NCI-H446 treated with DMSO at 0.1 percent for 48 hours (cell line): ENCODE measurements around the gene FFAR4.
A peak's percentile ranks its signal among the peaks of the same experiment; 100 is the strongest.
"Not testable (repeated sequence)": the region's sequence is repeated elsewhere in the genome, so short reads cannot be mapped to it uniquely, and the experiment has no call there.

Experiments
- DNase-seq: peaks from one replicate; lab custom pipeline; 2025; lab: John Stamatoyannopoulos, UW

FFAR4 gene

DNA sequence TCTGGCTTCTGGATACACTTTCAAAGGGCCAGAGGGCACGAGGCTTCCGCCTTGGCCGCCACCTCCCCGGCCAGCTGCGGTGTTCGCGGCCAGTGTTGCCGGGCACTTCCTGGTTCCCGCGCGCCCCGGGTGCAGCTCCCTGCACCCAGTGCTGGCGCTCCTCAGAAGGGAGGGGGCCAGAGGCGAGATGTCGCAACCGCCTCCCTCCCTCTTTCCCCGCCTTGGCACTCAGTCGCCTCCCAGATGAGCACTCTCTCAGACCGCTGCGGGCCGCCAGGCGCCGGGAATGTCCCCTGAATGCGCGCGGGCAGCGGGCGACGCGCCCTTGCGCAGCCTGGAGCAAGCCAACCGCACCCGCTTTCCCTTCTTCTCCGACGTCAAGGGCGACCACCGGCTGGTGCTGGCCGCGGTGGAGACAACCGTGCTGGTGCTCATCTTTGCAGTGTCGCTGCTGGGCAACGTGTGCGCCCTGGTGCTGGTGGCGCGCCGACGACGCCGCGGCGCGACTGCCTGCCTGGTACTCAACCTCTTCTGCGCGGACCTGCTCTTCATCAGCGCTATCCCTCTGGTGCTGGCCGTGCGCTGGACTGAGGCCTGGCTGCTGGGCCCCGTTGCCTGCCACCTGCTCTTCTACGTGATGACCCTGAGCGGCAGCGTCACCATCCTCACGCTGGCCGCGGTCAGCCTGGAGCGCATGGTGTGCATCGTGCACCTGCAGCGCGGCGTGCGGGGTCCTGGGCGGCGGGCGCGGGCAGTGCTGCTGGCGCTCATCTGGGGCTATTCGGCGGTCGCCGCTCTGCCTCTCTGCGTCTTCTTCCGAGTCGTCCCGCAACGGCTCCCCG lies at the start of gene FFAR4:
FFAR4 (plus strand) TSS at position 231 of the 842 bp plus-strand sequence; CDS start at position 287, 56 bp downstream.
- DNase-seq, result no peak

DNA sequence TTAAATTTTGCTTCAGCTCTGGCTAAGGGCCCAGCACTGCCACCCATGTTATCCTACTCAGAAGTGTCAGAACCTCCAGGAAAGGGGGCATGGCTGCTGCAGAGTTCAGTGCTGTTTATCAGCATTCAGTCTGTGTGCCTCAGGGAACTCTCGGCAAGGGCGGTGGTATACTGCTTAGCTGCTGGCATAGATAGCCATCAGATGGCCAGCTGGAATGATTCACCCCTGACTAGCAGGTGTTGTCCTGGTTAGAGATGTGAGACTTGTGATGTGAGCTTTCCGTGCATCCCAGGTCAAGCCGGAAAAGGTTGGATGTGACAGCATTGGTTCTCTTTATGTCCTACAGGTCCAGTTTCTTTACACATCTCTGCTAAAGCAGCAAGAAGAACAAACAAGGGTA lies 47.9 kb upstream of the FFAR4 start:
- no peak for DNase-seq

DNA sequence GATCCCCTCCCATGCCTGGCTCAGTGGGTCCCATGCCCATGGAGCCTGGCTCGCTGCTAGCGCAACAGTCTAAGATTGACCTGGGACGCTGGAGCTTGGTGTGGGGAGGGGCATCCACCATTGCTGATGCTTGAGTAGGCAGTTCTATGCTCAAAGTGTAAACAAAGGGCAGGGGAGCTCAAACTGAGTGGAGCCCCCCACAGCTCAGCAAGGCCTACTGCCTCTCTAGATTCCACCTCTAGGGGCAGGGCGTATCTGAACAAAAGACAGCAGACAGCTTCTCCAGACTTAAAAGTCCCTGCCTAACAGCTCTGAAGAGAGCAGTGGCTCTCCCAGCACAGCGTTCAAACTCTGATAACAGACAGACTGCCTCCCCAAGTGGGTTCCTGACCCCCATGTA lies 31.2 kb upstream of the FFAR4 start:
- DNase-seq, result no peak

- not testable (repeated sequence) for DNase-seq
Observed at GRCh38 chr10:93540871-93541270, 25.6 kb upstream of the FFAR4 start.

- no peak for DNase-seq
Observed at GRCh38 chr10:93541402-93542357, 24.8 kb upstream of the FFAR4 start.

GRCh38 chr10:93542358-93542791 lies 24.1 kb upstream of the FFAR4 start:
- peak; percentile 71 for DNase-seq

DNA sequence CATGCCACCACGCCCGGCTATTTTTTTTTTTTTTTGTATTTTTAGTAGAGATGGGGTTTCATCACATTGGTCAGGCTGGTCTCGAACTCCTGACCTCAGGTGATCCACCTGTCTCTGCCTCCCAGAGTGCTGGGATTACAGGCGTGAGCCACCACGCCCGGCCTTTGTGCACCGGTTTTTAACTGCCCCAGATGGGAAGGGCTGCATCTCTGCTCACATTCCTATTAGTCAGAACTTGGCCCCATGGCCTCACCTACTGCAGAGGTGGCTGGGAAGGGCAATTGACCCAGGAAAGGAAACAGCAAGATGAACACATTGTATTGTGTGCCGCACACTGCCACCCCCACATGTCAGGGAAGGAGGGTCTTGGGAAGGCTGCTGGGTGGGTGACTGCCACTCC lies 19.5 kb upstream of the FFAR4 start:
- DNase-seq, result not testable (repeated sequence)

DNA sequence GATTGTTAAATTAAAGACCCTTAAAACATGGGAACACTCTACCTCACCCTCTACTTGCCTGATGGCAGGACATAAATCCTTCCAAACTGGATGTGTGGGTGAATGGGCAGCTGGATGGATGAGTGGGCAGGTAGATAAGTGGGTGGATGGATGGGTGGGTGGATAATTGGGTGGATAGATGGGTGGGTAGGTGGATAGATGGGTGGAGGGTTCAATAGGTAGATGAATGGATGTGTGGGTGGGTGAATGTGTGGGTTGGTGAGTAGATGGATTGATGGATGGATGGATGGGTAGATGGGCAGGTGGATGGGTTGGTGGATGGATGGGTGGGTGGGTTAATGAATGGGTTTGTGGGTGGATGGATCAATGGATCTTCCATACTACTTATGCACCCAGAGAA lies 18.9 kb upstream of the FFAR4 start:
- no peak for DNase-seq

GRCh38 chr10:93548376-93549071 lies 17.9 kb upstream of the FFAR4 start:
- no peak for DNase-seq

- no peak for DNase-seq
Observed at GRCh38 chr10:93550606-93551005, 15.9 kb upstream of the FFAR4 start.

- DNase-seq, result no peak
Observed at GRCh38 chr10:93552780-93553179, 13.7 kb upstream of the FFAR4 start.

- DNase-seq, result no peak
Observed at GRCh38 chr10:93553482-93554315, 12.8 kb upstream of the FFAR4 start.

- no peak for DNase-seq
Observed at GRCh38 chr10:93554316-93554663, 12.2 kb upstream of the FFAR4 start.

DNA sequence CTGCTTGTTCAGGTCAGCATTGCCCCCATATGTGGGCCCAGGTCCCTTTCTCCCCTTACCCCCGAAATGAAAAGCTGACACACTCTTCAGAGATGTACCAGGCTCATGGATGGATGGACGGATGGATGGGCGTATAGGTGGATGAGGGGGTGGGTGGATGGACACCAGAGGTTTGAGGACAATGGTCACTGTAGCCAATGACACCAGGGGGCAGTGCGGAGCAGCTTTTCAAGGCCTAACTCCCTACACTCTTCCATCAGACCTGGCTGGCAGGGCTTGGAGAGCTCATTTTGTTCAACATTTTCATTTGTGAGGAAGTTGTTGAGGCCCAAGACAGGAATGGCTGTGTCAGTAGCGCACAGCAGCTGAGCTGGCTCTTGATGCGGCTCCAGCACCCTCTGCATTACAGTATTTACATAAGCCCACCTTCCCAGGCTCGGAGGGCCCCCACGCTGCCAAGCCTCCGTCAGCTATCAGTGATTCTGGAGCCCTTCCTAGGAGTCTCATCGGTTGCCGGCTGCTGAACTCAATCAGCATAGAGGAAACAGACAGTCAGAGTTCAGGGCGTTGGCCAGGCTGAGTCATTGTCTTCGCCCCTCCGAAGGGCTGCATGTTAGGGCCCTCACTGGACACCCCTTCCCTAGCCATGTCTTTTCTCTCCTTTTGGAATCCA lies 11.6 kb upstream of the FFAR4 start:
- DNase-seq, result no peak

DNA sequence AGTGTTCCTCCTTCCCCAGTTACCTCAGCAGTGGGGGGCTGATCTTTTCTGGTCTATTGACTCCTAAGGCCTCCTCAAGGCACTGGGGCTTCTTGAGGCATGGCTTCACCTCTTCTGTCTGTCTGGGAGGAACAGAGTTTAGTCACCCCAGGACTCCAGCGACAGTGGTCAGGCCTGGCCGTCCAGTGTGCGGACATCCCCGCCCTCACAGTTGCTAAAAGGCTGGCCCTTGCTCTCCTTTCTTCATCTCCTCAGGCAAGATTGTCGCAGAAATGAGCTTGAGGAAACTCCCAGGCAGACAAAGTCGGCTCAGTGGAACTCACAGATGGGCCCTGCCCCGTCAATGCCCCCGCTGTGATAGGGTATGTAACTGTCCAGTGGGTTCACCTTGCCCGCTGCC lies 7.0 kb upstream of the FFAR4 start:
- DNase-seq, result no peak

- DNase-seq, result no peak
Observed at GRCh38 chr10:93560541-93560940, 5.9 kb upstream of the FFAR4 start.

DNA sequence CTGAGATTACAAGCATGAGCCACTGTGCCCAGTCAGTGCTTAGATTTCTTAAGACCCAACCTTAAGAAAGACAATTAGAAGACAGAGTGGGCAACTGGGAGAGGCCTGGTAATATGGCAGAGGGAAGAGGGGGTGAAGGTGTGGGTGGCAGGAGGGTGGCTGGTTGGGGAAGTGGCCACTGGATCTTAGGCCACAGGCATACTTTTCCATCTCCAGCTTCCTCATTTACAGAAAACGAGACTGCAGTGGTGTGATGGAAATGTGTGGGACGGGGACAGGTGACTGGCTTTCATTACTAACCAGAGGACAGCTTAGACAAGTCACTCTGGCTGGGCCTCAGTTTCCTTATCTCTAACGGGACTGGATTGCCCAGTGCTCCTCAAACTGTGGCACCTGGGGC lies 1.0 kb upstream of the FFAR4 start:
- DNase-seq, result no peak

- DNase-seq, result no peak
Observed at GRCh38 chr10:93567277-93568104, 1.0 kb downstream of the FFAR4 start.

DNA sequence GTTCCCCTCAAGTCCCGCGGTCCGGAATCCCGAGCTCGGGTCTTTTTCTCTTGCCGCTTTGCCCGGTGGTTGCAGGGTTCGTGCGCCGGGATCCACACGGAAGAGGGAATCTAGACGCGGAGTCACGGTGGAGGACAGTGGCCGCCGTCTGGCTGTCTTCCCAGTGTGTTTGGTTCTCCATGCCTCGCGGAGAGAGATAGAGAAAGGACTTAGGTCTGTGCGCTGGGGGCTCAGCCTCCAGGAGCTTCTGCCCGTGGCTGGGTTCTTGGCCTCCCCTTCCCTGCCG lies 1.6 kb downstream of the FFAR4 start:
- DNase-seq, result no peak

DNA sequence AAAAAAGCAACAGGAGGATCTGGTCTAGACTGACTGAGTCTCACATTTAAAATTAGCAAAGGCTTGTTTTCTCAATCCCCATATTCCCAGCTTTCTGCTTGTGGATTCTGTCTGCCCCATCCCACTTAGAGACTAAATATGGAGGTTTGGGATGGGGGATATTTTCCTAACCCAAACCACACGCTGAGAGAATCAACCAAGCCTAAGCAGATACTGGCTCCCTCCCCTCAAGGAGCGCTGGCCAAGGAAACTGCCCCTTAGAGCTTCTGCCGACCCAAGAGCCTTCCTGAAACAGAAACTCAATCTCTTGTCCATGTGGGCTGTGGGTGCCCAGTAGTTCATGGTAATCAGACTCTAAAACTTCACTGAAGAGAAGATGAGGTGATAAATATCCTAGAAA lies 3.9 kb downstream of the FFAR4 start:
- no peak for DNase-seq
